Colonic mucosa (tissue), 4 donors: ENCODE measurements around the gene TNKS1BP1. TPM values are rescaled to one million over a fixed set of nuclear protein-coding genes. Genes with fewer than 3 reads are reported as not detected.

Experiments
- DNase-seq: peaks from one replicate; pipeline ENCODE4 v3.0.0-alpha.2; 2020
- H3K27ac ChIP-seq: fragments of 200-600 bp; one replicate; pipeline ENCODE4 v1.8.0; 2021
- H3K27me3 ChIP-seq: fragments of 200-600 bp; one replicate; pipeline ENCODE4 v1.8.0; 2021
- H3K36me3 ChIP-seq: fragments of 200-600 bp; one replicate; pipeline ENCODE4 v1.8.0; 2021
- H3K4me1 ChIP-seq: fragments of 200-600 bp; one replicate; pipeline ENCODE4 v1.8.0; 2021; ENCODE audit warnings: mild to moderate bottlenecking
- H3K4me3 ChIP-seq: fragments of 200-600 bp; one replicate; pipeline ENCODE4 v1.8.0; 2021
- H3K9ac ChIP-seq, 2 donors: one replicate each; pipeline ENCODE4 v1.7.0; 2013; ENCODE audit warnings: control low read depth in 2 of 2, low read depth in 2 of 2, low read length in 2 of 2
- H3K9me3 ChIP-seq: fragments of 200-600 bp; one replicate; pipeline ENCODE4 v1.8.0; 2021
- CTCF ChIP-seq: fragments of 200-600 bp; IDR thresholded peaks from one replicate; pipeline ENCODE4 v1.8.0; 2022; ENCODE audit warnings: antibody characterized with exemption, mild to moderate bottlenecking
- intact Hi-C: fragments of 100-400 bp; cut with DNase I; formaldehyde crosslinking; loops from one replicate; pipeline ENCODE4 v1.14.1; 2022
- total RNA-seq, 2 donors: library from RNA; stranded (reverse); fragmentation: NEBNext Ultra II Directional in 1 of 2; extraction: Animal tissue kit (Norgen Biotek cat#: 25700) in 1 of 2; gene quantifications; one replicate each; pipeline ENCODE4 v1.2.1, GENCODE V29; 2021
- donor health status: healthy.
- donor health status: DM: no; HTN: no; CAD: no.
- donor health status: DM: no; HTN: no; CAD: no.

Gene TNKS1BP1
- total RNA-seq, 2 donors from 2014 or later = 113 to 117 TPM

GRCh38 chr11:57321388-57322255 lies 3.1 kb downstream of the TNKS1BP1 start:
- Histone ChIP-seq H3K9ac (peak overlapping the region; percentile 57 to 93), H3K4me3 (peak overlapping the region; percentile 74), H3K4me1 (peaks cover 4% of the 10 kb centered on the region), H3K27me3 (no peaks in the 10 kb centered on the region), H3K27ac (peak overlapping the region; percentile 98), H3K36me3 (peaks cover 10% of the 10 kb centered on the region), H3K9me3 (no peaks in the 10 kb centered on the region)
- DNase-seq = peak; percentile 62
- intact Hi-C loops = no loop called here
- TF ChIP-seq CTCF = no peak

GRCh38 chr11:57320719-57321387 lies 3.9 kb downstream of the TNKS1BP1 start:
- H3K4me3 ChIP-seq = no peak overlapping the region
- peak overlapping the region; percentile 98 for H3K27ac ChIP-seq
- H3K36me3 ChIP-seq = peaks cover 10% of the 10 kb centered on the region
- intact Hi-C loops = no loop called here
- peak overlapping the region in 1 of 2 donors; percentile 93 for H3K9ac ChIP-seq
- peak; percentile 69 for DNase-seq
- H3K4me1 ChIP-seq = peaks cover 4% of the 10 kb centered on the region
- TF ChIP-seq CTCF = no peak
- no peaks in the 10 kb centered on the region for H3K9me3 ChIP-seq
- no peaks in the 10 kb centered on the region for H3K27me3 ChIP-seq

GRCh38 chr11:57320067-57320718 lies 4.6 kb downstream of the TNKS1BP1 start:
- H3K27ac ChIP-seq = no peak overlapping the region
- no peak for DNase-seq
- H3K9ac ChIP-seq = no peak overlapping the region
- H3K27me3 ChIP-seq = no peaks in the 10 kb centered on the region
- peaks cover 10% of the 10 kb centered on the region for H3K36me3 ChIP-seq
- intact Hi-C loops = no loop called here
- peaks cover 4% of the 10 kb centered on the region for H3K4me1 ChIP-seq
- H3K4me3 ChIP-seq = no peak overlapping the region
- no peaks in the 10 kb centered on the region for H3K9me3 ChIP-seq
- no peak for TF ChIP-seq CTCF

- peak; percentile 55 for DNase-seq
- peaks cover 10% of the 10 kb centered on the region for H3K36me3 ChIP-seq
- no peaks in the 10 kb centered on the region for H3K27me3 ChIP-seq
- H3K9me3 ChIP-seq = no peaks in the 10 kb centered on the region
- no peak overlapping the region for H3K4me3 ChIP-seq
- H3K27ac ChIP-seq = no peak overlapping the region
- H3K4me1 ChIP-seq = peaks cover 4% of the 10 kb centered on the region
- intact Hi-C loops = no loop called here
- no peak for TF ChIP-seq CTCF
- peak overlapping the region in 1 of 2 donors; percentile 9 for H3K9ac ChIP-seq
These were observed 6.6 kb downstream of the TNKS1BP1 start for GRCh38 chr11:57318178-57318577.

GRCh38 chr11:57316017-57316416 lies 8.7 kb downstream of the TNKS1BP1 start:
- Histone ChIP-seq H3K4me1 (peaks cover 10% of the 10 kb centered on the region), H3K9ac (no peak overlapping the region), H3K36me3 (peaks cover 10% of the 10 kb centered on the region), H3K9me3 (no peaks in the 10 kb centered on the region), H3K27me3 (no peaks in the 10 kb centered on the region), H3K27ac (no peak overlapping the region), H3K4me3 (no peak overlapping the region)
- TF ChIP-seq CTCF = no peak
- intact Hi-C loops = no loop called here
- no peak for DNase-seq
